ENCODE measurements around the gene MYL3.

DNA sequence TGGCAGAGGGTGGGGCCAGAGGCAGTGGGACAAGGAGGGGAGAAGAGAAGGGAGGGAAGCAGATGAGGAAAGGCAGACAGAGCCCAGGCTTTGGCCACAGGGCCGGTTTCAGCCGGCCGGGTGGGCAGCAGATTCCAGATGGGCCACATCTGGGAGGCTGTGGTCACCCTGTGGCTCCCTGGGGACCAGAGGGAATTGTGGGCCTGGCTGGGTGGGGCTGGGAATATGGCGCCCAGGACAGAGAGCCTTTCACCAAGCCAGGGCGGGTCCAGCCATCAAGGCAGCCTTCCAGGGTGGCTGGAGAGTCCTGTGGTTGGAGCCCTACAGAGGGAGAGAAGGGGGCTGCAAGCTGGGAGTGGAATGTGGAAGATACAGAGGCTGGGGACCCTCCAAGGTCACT, 33.1 kb upstream of the MYL3 start:
- TF ChIP-seq EP300 (IDR thresholded peaks at IDR 0.05; ENCODE audit: borderline replicate concordance): no peak
- TF ChIP-seq, protein P1, sequence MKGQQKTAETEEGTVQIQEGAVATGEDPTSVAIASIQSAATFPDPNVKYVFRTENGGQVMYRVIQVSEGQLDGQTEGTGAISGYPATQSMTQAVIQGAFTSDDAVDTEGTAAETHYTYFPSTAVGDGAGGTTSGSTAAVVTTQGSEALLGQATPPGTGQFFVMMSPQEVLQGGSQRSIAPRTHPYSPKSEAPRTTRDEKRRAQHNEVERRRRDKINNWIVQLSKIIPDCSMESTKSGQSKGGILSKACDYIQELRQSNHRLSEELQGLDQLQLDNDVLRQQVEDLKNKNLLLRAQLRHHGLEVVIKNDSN (IDR thresholded peaks at IDR 0.05): no peak
- no peak for TF ChIP-seq FOXM1 (IDR thresholded peaks at IDR 0.05; ENCODE audit: borderline replicate concordance, low read depth)
- TF ChIP-seq TAF1 (IDR thresholded peaks at IDR 0.05; ENCODE audit: low read depth): no peak
- TF ChIP-seq ZBTB7A (IDR thresholded peaks at IDR 0.05; ENCODE audit: low read depth): no peak
- TF ChIP-seq, protein P2, sequence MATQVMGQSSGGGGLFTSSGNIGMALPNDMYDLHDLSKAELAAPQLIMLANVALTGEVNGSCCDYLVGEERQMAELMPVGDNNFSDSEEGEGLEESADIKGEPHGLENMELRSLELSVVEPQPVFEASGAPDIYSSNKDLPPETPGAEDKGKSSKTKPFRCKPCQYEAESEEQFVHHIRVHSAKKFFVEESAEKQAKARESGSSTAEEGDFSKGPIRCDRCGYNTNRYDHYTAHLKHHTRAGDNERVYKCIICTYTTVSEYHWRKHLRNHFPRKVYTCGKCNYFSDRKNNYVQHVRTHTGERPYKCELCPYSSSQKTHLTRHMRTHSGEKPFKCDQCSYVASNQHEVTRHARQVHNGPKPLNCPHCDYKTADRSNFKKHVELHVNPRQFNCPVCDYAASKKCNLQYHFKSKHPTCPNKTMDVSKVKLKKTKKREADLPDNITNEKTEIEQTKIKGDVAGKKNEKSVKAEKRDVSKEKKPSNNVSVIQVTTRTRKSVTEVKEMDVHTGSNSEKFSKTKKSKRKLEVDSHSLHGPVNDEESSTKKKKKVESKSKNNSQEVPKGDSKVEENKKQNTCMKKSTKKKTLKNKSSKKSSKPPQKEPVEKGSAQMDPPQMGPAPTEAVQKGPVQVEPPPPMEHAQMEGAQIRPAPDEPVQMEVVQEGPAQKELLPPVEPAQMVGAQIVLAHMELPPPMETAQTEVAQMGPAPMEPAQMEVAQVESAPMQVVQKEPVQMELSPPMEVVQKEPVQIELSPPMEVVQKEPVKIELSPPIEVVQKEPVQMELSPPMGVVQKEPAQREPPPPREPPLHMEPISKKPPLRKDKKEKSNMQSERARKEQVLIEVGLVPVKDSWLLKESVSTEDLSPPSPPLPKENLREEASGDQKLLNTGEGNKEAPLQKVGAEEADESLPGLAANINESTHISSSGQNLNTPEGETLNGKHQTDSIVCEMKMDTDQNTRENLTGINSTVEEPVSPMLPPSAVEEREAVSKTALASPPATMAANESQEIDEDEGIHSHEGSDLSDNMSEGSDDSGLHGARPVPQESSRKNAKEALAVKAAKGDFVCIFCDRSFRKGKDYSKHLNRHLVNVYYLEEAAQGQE (IDR thresholded peaks at IDR 0.05; ENCODE audit: low read depth): no peak
- no peak for TF ChIP-seq NFIC (IDR thresholded peaks at IDR 0.05)
- TF ChIP-seq, protein P3, sequence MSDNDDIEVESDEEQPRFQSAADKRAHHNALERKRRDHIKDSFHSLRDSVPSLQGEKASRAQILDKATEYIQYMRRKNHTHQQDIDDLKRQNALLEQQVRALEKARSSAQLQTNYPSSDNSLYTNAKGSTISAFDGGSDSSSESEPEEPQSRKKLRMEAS (IDR thresholded peaks at IDR 0.05): no peak
- no peak for TF ChIP-seq TEAD4 (IDR thresholded peaks at IDR 0.05)
